GM12878 (cell line): ENCODE measurements around the gene LIX1. TPM values are rescaled to one million over a fixed set of nuclear protein-coding genes. Genes with fewer than 3 reads are reported as not detected.
A peak's percentile ranks its signal among the peaks of the same experiment; 100 is the strongest.

ENCODE experiments used
- ATAC-seq: fragments of 200-7000 bp; cut with Tn5 transposase; 3 replicates; pipeline ENCODE4 v1.9.1; 2020; ENCODE audit warnings: mild to moderate bottlenecking, moderate library complexity
- BruUV-seq: library from RNA; stranded (reverse); fragments of 400-500 nt; replicated peaks from 2 replicates; lab custom pipeline; 2021; lab: Mats Ljungman, UMichigan
- CTCF ChIA-PET: fragments of 300-600 bp; sonication (Branson Sonifier 250); formaldehyde crosslinking; extraction: SDS; loops from one replicate; lab custom pipeline; 2021; ENCODE audit warnings: inconsistent platforms; lab: Yijun Ruan, JAX
- POLR2A ChIA-PET: fragments of 350-600 bp; formaldehyde crosslinking; extraction: SDS; loops from one replicate; lab custom pipeline; 2021; ENCODE audit warnings: inconsistent platforms; lab: Charles Lee
- RAD21 ChIA-PET: fragments of 300-600 bp; sonication (Branson Sonifier 250); formaldehyde crosslinking; loops from one replicate; lab custom pipeline; 2023; ENCODE audit warnings: antibody characterized with exemption; ENCODE audit not compliant: unreplicated experiment; lab: Charles Lee
- SMC1A ChIA-PET: fragments of 300-600 bp; sonication (Branson Sonifier 250); formaldehyde crosslinking; loops from one replicate; lab custom pipeline; 2023; ENCODE audit not compliant: unreplicated experiment, uncharacterized antibody; lab: Charles Lee
- DNase-seq: peaks from one replicate; pipeline ENCODE4 v3.0.0-alpha.2; 2011; ENCODE audit warnings: low read depth, low spot score
- FAIRE-seq: peaks from 3 replicates; lab custom pipeline; 2011; peaks lifted over from hg19 to GRCh38; lab: Jason Lieb, UNC
- H2AFZ ChIP-seq: 2 replicates; pipeline ENCODE4 v1.6.0; 2011; ENCODE audit warnings: low read depth, low read length, control low read depth; ENCODE audit not compliant: control insufficient read depth
- H3K27ac ChIP-seq: 2 replicates; pipeline ENCODE4 v1.5.1; 2011; ENCODE audit warnings: control low read depth; ENCODE audit not compliant: control insufficient read depth, insufficient read depth
- H3K27me3 ChIP-seq, 2 experiments: replicated peaks in 1 of 2; 2 replicates each; pipeline versions ENCODE4 v1.6.0 to v1.6.1; 2011; ENCODE audit warnings: low read length in 1 of 2; ENCODE audit not compliant: control insufficient read depth in 2 of 2, insufficient read depth in 2 of 2
- H3K36me3 ChIP-seq, 2 experiments: 2 replicates each; pipeline ENCODE4 v1.5.1; 2011; ENCODE audit warnings: low read length in 1 of 2; ENCODE audit not compliant: control insufficient read depth in 2 of 2, insufficient read depth in 2 of 2
- H3K4me1 ChIP-seq: 2 replicates; pipeline ENCODE4 v1.6.1; 2011; ENCODE audit warnings: mild to moderate bottlenecking, low read length, moderate library complexity, mixed read lengths; ENCODE audit not compliant: control insufficient read depth, insufficient read depth
- H3K4me2 ChIP-seq: 2 replicates; pipeline ENCODE4 v1.6.0; 2011; ENCODE audit warnings: control low read depth; ENCODE audit not compliant: control insufficient read depth, insufficient read depth
- H3K4me3 ChIP-seq: fragments of 200-600 bp; sonication (generic); 2 replicates; pipeline ENCODE4 v1.5.1; 2016
- H3K79me2 ChIP-seq: 2 replicates; pipeline ENCODE4 v1.6.0; 2011; ENCODE audit warnings: low read length; ENCODE audit not compliant: control insufficient read depth, insufficient read depth
- H3K9ac ChIP-seq: 2 replicates; pipeline ENCODE4 v1.8.0; 2011; ENCODE audit warnings: low read length, control low read depth, mixed read lengths; ENCODE audit not compliant: control insufficient read depth, insufficient read depth
- H3K9me3 ChIP-seq: replicated peaks from 3 replicates; pipeline ENCODE4 v1.5.1; 2011; ENCODE audit warnings: mild to moderate bottlenecking, low read length; ENCODE audit not compliant: control insufficient read depth, insufficient read depth
- H4K20me1 ChIP-seq: 2 replicates; pipeline ENCODE4 v1.6.0; 2011; ENCODE audit not compliant: control insufficient read depth, insufficient read depth
- ATF7 ChIP-seq: fragments of 450-650 bp; IDR thresholded peaks from 2 replicates; pipeline ENCODE4 v1.6.1; 2016; ENCODE audit warnings: low read depth, mild to moderate bottlenecking
- CREB1 ChIP-seq: IDR thresholded peaks from 2 replicates; pipeline ENCODE4 v1.6.1; 2012; ENCODE audit warnings: low read depth, mild to moderate bottlenecking, inconsistent platforms
- EED ChIP-seq: sonication (generic); IDR thresholded peaks from 2 replicates; pipeline ENCODE4 v1.6.1; 2016; ENCODE audit warnings: antibody characterized with exemption, low read depth
- EGR1 ChIP-seq, 2 experiments: IDR thresholded peaks; 1 replicate in 1 of 2; 2 replicates in 1 of 2; pipeline ENCODE4 v1.6.1; 2011 to 2012; ENCODE audit warnings: low read depth in 2 of 2, low read length in 2 of 2, borderline replicate concordance in 1 of 2, mild to moderate bottlenecking in 1 of 2, moderate library complexity in 1 of 2
- ESRRA ChIP-seq: IDR thresholded peaks from 2 replicates; pipeline ENCODE4 v1.6.1; 2012; ENCODE audit warnings: mild to moderate bottlenecking, low read length, improper control_type of control experiment
- EZH2 ChIP-seq: IDR thresholded peaks from 2 replicates; pipeline ENCODE4 v1.6.1; 2012; ENCODE audit warnings: low read depth, mild to moderate bottlenecking, control low read depth, inconsistent platforms, low read length, borderline replicate concordance; ENCODE audit not compliant: control insufficient read depth
- HCFC1 ChIP-seq: fragments of 150-350 bp; IDR thresholded peaks from 2 replicates; pipeline ENCODE4 v1.6.1; 2014; ENCODE audit warnings: low read length
- LARP7 ChIP-seq: fragments of 450-650 bp; IDR thresholded peaks from 2 replicates; pipeline ENCODE4 v1.6.1; 2017; ENCODE audit warnings: mild to moderate bottlenecking
- SKIL ChIP-seq: fragments of 450-650 bp; IDR thresholded peaks from 2 replicates; pipeline ENCODE4 v1.6.1; 2017; ENCODE audit warnings: mild to moderate bottlenecking, low read depth, inconsistent platforms; ENCODE audit not compliant: poor library complexity, severe bottlenecking
- TBL1XR1 ChIP-seq: IDR thresholded peaks from 2 replicates; pipeline ENCODE4 v1.6.1; 2012; ENCODE audit warnings: low read depth, low read length, improper control_type of control experiment
- ZNF384 ChIP-seq: IDR thresholded peaks from 2 replicates; pipeline ENCODE4 v1.6.1; 2012; ENCODE audit warnings: low read depth, mild to moderate bottlenecking, low read length, improper control_type of control experiment, borderline replicate concordance
- in situ Hi-C: fragments of 300-500 bp; cut with MboI; formaldehyde crosslinking; loops from 9 replicates; pipeline ENCODE4 v1.14.3; 2018; ENCODE audit warnings: mixed read lengths
- intact Hi-C: fragments of 100-400 bp; cut with micrococcal nuclease; formaldehyde crosslinking; loops from one replicate; pipeline ENCODE4 v1.14.2; 2022; ENCODE audit not compliant: unreplicated experiment
- polyA plus RNA-seq, 11 experiments: library from polyadenylated mRNA; depleted of rRNA in 4 of 11; unstranded in 6 of 11; stranded (reverse) in 5 of 11; fragments of >200 nt; fragmentation: Nextera tagmentation in 4 of 11; fragmentation: Illumina TruSeq in 1 of 11; extraction: Ambion mirVana in 4 of 11; extraction: Trizol in 1 of 11; gene quantifications; 1 replicate in 1 of 11; 2 replicates in 10 of 11; pipeline versions ENCODE4 v1.2.1 to v1.2.3, GENCODE V29; 2011 to 2016; ENCODE audit warnings: inconsistent platforms in 2 of 11, missing spikeins in 2 of 11, low read depth in 1 of 11
- total RNA-seq, 4 experiments: library from RNA; depleted of rRNA in 3 of 4; stranded (reverse); fragments of >200 nt in 3 of 4; fragmentation: Illumina TruSeq in 1 of 4; extraction: Trizol in 1 of 4; gene quantifications; 2 replicates each; pipeline versions ENCODE4 v1.2.1 to v1.2.3, GENCODE V29; 2013 to 2021
- TF ChIP-seq, protein P1 (sequence below): IDR thresholded peaks from 2 replicates; pipeline ENCODE4 v1.6.1; 2012; ENCODE audit warnings: low read length, inconsistent platforms

LIX1 gene
- total and polyA plus RNA-seq, 10 of the 15 experiments (the other 5 are each of a cell fraction or from before 2014, with no cell fraction given): 0.02 to 0.07 (median 0.04) TPM; not detected in 5

GRCh38 chr5:97164846-97165245 is 22.4 kb upstream of the LIX1 start:
- no peak overlapping the region for H3K9ac ChIP-seq
- H3K4me2 ChIP-seq: no peak overlapping the region
- no TSS peak for BruUV-seq
- RAD21 ChIA-PET: interaction anchor here (1.0 to 7.6 kb wide), 7 partner anchors 17 to 551 kb away, joined by 3 to 68 read pairs (median 3); partner anchors contain the start of gene ERAP1
- no peak overlapping the region for H3K27ac ChIP-seq
- CTCF ChIA-PET: interaction anchor here (1.0 to 15.3 kb wide), 18 partner anchors 9 to 551 kb away, joined by 3 to 223 read pairs (median 5); partner anchors contain the start of genes LIX1 and RIOK2
- SMC1A ChIA-PET: interaction anchor here (0.6 to 14.7 kb wide), 8 partner anchors 9 to 1856 kb away, joined by 3 to 178 read pairs (median 4); partner anchors contain the start of gene LIX1
- peaks cover 6% of the 10 kb centered on the region; the same call in 1 of the 2 replicates for H3K4me1 ChIP-seq
- peak; percentile 21 for ATAC-seq
- H3K36me3 ChIP-seq: peaks cover 2 to 9% of the 10 kb centered on the region in 2 experiments
- TF ChIP-seq CREB1: no peak
- no peak for TF ChIP-seq EED
- no peak for TF ChIP-seq HCFC1
- no peak for TF ChIP-seq ZNF384
- TF ChIP-seq ATF7: no peak
- TF ChIP-seq LARP7: no peak
- TF ChIP-seq TBL1XR1: no peak
- TF ChIP-seq EGR1 (IDR thresholded peaks at IDR 0.05; ENCODE audit: borderline replicate concordance in 1 of 2, low read depth in 2 of 2, low read length in 2 of 2): no peak
- TF ChIP-seq, protein P1, sequence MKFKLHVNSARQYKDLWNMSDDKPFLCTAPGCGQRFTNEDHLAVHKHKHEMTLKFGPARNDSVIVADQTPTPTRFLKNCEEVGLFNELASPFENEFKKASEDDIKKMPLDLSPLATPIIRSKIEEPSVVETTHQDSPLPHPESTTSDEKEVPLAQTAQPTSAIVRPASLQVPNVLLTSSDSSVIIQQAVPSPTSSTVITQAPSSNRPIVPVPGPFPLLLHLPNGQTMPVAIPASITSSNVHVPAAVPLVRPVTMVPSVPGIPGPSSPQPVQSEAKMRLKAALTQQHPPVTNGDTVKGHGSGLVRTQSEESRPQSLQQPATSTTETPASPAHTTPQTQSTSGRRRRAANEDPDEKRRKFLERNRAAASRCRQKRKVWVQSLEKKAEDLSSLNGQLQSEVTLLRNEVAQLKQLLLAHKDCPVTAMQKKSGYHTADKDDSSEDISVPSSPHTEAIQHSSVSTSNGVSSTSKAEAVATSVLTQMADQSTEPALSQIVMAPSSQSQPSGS: no peak
- no peak for TF ChIP-seq ESRRA
- no peak for TF ChIP-seq EZH2
- TF ChIP-seq SKIL: no peak
- H3K9me3 ChIP-seq: no peaks in the 10 kb centered on the region
- no peaks in the 10 kb centered on the region for H4K20me1 ChIP-seq
- no peaks in the 10 kb centered on the region; the same call in 1 of the 2 replicates for H3K79me2 ChIP-seq
- H3K27me3 ChIP-seq: no peaks in the 10 kb centered on the region
- H3K4me3 ChIP-seq: no peak overlapping the region
- DNase-seq: no peak
- in situ Hi-C loops (loop anchor here (5.0 to 10.0 kb wide), 3 partner anchors 293 to 550 kb away; no protein-coding TSS in a partner anchor), intact Hi-C loops (loop anchor here (5.0 kb wide), 1 partner anchor 228 kb away; the partner anchor contains the start of gene LNPEP)
- POLR2A ChIA-PET: no interaction called here
- no peak for FAIRE-seq
- H2AFZ ChIP-seq: no peak overlapping the region
